ENCODE measurements around the gene ZBTB45.

- TF ChIP-seq SIN3A (IDR thresholded peaks at IDR 0.05; ENCODE audit: low read depth) (no peak), TCF7L2 (IDR thresholded peaks at IDR 0.05; ENCODE audit: borderline replicate concordance, extremely low read depth, insufficient read depth, insufficient read length) (no peak), EZH2phosphoT487 (IDR thresholded peaks at IDR 0.05; ENCODE audit: borderline replicate concordance) (no peak)
- TF ChIP-seq, protein P1, sequence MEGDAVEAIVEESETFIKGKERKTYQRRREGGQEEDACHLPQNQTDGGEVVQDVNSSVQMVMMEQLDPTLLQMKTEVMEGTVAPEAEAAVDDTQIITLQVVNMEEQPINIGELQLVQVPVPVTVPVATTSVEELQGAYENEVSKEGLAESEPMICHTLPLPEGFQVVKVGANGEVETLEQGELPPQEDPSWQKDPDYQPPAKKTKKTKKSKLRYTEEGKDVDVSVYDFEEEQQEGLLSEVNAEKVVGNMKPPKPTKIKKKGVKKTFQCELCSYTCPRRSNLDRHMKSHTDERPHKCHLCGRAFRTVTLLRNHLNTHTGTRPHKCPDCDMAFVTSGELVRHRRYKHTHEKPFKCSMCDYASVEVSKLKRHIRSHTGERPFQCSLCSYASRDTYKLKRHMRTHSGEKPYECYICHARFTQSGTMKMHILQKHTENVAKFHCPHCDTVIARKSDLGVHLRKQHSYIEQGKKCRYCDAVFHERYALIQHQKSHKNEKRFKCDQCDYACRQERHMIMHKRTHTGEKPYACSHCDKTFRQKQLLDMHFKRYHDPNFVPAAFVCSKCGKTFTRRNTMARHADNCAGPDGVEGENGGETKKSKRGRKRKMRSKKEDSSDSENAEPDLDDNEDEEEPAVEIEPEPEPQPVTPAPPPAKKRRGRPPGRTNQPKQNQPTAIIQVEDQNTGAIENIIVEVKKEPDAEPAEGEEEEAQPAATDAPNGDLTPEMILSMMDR (IDR thresholded peaks at IDR 0.05 in 2 of 3, conservative IDR thresholded peaks at IDR 0.05 in 1 of 3; ENCODE audit: borderline replicate concordance in 1 of 3, insufficient read depth in 1 of 3, low read depth in 2 of 3, low read length in 2 of 3): no peak
These were observed 21.1 kb downstream of the ZBTB45 start for GRCh38 chr19:58498316-58499020.
